Naive thymus-derived CD4-positive, alpha-beta T cell (primary cell): Measurements from ENCODE around the gene BTBD10. TPM values are rescaled to one million over a fixed set of nuclear protein-coding genes. Genes with fewer than 3 reads are reported as not detected.
A peak's percentile ranks its signal among the peaks of the same experiment; 100 is the strongest.

Experiments
- ATAC-seq: fragments of 150-1000 bp; cut with Tn5 transposase; 2 replicates; pipeline ENCODE4 v1.10.0; 2021; ENCODE audit warnings: mild to moderate bottlenecking, moderate library complexity
- CTCF ChIA-PET: fragments of 350-600 bp; sonication (Branson Sonifier 250); formaldehyde crosslinking; loops from one replicate; lab custom pipeline; 2021; ENCODE audit warnings: antibody characterized with exemption; lab: Charles Lee
- POLR2A ChIA-PET: fragments of 350-600 bp; sonication (Branson Sonifier 250); formaldehyde crosslinking; loops from one replicate; lab custom pipeline; 2021; ENCODE audit warnings: antibody characterized with exemption, inconsistent platforms; lab: Charles Lee
- DNase-seq, 9 donors: peaks; one replicate each; pipeline versions ENCODE4 v3.0.0 to v3.0.0-alpha.2; 2020 to 2022; ENCODE audit warnings: mixed read lengths in 1 of 9
- H3K27ac ChIP-seq: one replicate; pipeline ENCODE4 v1.7.0; 2013; ENCODE audit warnings: mild to moderate bottlenecking, low read depth, low read length, moderate library complexity
- H3K27me3 ChIP-seq, 2 donors: one replicate each; pipeline ENCODE4 v1.7.0; 2013; ENCODE audit warnings: low read length in 2 of 2, mild to moderate bottlenecking in 2 of 2, moderate library complexity in 2 of 2; ENCODE audit not compliant: control insufficient read depth in 2 of 2, insufficient read depth in 2 of 2
- H3K36me3 ChIP-seq, 3 experiments: 1 replicate in 2 of 3; 2 replicates in 1 of 3; pipeline ENCODE4 v1.7.0; 2013; ENCODE audit warnings: low read length in 3 of 3, mild to moderate bottlenecking in 3 of 3, moderate library complexity in 1 of 3; ENCODE audit not compliant: insufficient read depth in 3 of 3, control insufficient read depth in 2 of 3
- H3K4me1 ChIP-seq, 2 donors: one replicate each; pipeline ENCODE4 v1.7.0; 2013; ENCODE audit warnings: low read length in 2 of 2, mild to moderate bottlenecking in 2 of 2, moderate library complexity in 1 of 2; ENCODE audit not compliant: control insufficient read depth in 2 of 2, insufficient read depth in 2 of 2
- H3K4me3 ChIP-seq: 2 replicates; pipeline ENCODE4 v1.7.0; 2013; ENCODE audit warnings: mild to moderate bottlenecking, low read length
- H3K9me3 ChIP-seq, 3 experiments: 1 replicate in 2 of 3; 2 replicates in 1 of 3; pipeline ENCODE4 v1.7.0; 2013; ENCODE audit warnings: low read length in 3 of 3; ENCODE audit not compliant: control insufficient read depth in 2 of 3
- H3K27ac Mint-ChIP-seq, 9 donors: one replicate each; pipeline ENCODE4 v1.8.0; 2020 to 2022; ENCODE audit warnings: mixed read lengths in 9 of 9, mild to moderate bottlenecking in 8 of 9, moderate library complexity in 5 of 9, inconsistent platforms in 2 of 9
- H3K27me3 Mint-ChIP-seq, 5 donors: one replicate each; pipeline ENCODE4 v1.8.0; 2021 to 2022; ENCODE audit warnings: mixed read lengths in 5 of 5, mild to moderate bottlenecking in 1 of 5
- H3K36me3 Mint-ChIP-seq, 5 donors: one replicate each; pipeline ENCODE4 v1.8.0; 2020 to 2022; ENCODE audit warnings: mixed read lengths in 5 of 5, mild to moderate bottlenecking in 3 of 5, inconsistent platforms in 1 of 5
- H3K4me1 Mint-ChIP-seq, 7 donors: one replicate each; pipeline ENCODE4 v1.8.0; 2020 to 2022; ENCODE audit warnings: mixed read lengths in 7 of 7, mild to moderate bottlenecking in 3 of 7, inconsistent platforms in 1 of 7
- H3K4me3 Mint-ChIP-seq, 10 donors: one replicate each; pipeline ENCODE4 v1.8.0; 2020 to 2022; ENCODE audit warnings: mild to moderate bottlenecking in 10 of 10, mixed read lengths in 10 of 10, moderate library complexity in 6 of 10, inconsistent platforms in 2 of 10
- H3K9me3 Mint-ChIP-seq, 11 donors: one replicate each; pipeline ENCODE4 v1.8.0; 2020 to 2022; ENCODE audit warnings: mixed read lengths in 11 of 11, mild to moderate bottlenecking in 4 of 11, inconsistent platforms in 1 of 11, moderate library complexity in 1 of 11
- intact Hi-C, 2 donors: fragments of 100-400 bp; cut with micrococcal nuclease; formaldehyde crosslinking; loops; one replicate each; pipeline ENCODE4 v1.15.1; 2023
- polyA plus RNA-seq, 2 donors: library from polyadenylated mRNA; unstranded; fragments of 300-500 nt; fragmentation: Illumina TruSeq; gene quantifications; one replicate each; pipeline ENCODE4 v1.2.3, GENCODE V29; 2021
- total RNA-seq, 6 experiments: library from RNA in 5 of 6; stranded (reverse) in 5 of 6; gene quantifications; 1 replicate in 5 of 6; 2 replicates in 1 of 6; pipeline ENCODE4 v1.2.3 and lab custom pipeline; 2021 to 2026

Gene BTBD10
- total and polyA plus RNA-seq, 7 experiments from 2014 or later = 9.7 to 25.2 (median 16.3) TPM

DNA sequence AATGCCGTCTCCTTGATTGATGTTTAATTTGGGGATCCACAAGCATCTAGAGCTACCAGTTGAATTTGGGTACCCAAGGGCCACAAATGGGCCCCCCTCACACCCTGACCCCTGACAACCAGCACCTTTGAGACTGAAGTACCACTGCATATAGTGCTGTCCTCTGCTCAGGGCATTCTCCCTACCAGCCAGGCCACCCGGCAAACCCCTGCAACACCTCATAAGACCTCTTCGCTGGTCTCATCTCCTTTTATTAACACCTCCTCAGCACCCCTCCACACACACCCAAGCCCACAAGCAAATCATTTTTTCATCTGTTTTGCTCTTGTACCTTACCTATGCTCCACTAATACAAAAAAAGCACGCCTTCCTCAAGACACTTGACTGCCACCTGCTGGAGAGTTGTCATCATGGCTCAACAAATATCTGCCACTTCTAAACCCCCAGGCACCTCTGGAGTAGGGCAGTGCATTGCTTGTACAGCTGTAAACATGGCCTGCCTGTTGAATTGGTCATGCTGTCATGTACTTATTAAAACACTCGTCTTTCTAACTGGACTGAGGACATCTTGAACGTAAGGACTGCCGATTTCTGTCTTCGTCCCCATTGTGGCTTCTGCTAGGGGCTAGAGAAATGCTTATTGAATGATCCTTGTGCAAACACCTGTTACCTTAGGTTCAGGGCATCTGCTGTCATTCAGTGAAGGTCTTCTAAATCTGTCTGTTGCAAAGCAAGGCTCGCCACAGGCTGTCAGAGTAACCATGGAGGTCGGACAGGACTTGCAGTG is 118.9 kb downstream of the BTBD10 start:
- no peak overlapping the region for H3K4me3 Mint-ChIP-seq
- CTCF ChIA-PET = interaction anchor here (0.6 to 3.4 kb wide), 17 partner anchors 9 to 379 kb away, joined by 3 to 13 read pairs (median 4); no protein-coding TSS in a partner anchor
- no peak overlapping the region for H3K4me3 ChIP-seq

DNA sequence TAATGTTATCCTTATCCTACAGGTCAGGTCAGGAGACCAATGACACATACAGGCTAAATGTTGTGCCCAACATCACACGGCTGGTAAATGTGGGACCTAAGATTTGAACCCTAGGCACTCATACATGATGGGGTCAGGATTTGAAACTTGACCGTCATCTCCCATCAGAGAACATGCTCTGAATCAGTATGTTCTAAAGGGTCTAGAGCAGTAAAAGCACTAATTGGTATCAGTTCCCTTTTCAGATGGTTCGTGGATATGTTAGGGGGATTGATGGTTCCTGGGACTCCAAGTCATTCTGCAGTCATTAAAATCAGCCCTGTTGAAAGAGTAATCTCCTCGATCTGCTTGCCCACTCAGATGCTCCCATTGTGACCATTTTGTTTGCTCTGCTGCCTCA is 120.0 kb downstream of the BTBD10 start:
- DNase-seq = no peak
- CTCF ChIA-PET = interaction anchor here (0.7 to 3.4 kb wide), 10 partner anchors 13 to 1011 kb away, joined by 3 to 13 read pairs (median 4); no protein-coding TSS in a partner anchor
- peaks cover 44 to 86% (median 69%) of the 10 kb centered on the region in 7 donors for H3K4me1 Mint-ChIP-seq
- peak overlapping the region in 4 of 9 donors; percentile 21 to 44 (median 34) for H3K27ac Mint-ChIP-seq
- no peaks in the 10 kb centered on the region for H3K9me3 ChIP-seq
- H3K27me3 Mint-ChIP-seq = no peaks in the 10 kb centered on the region
- no peak overlapping the region for H3K27ac ChIP-seq
- H3K27me3 ChIP-seq = no peaks in the 10 kb centered on the region
- H3K36me3 ChIP-seq = peaks cover 0 to 8% (median 0%) of the 10 kb centered on the region in 3 experiments
- H3K36me3 Mint-ChIP-seq = peaks cover 0 to 6% (median 0%) of the 10 kb centered on the region in 5 donors
- intact Hi-C loops = loop anchor here in 1 of 2 donors (10.0 kb wide), 1 partner anchor 1008 kb away; no protein-coding TSS in a partner anchor
- no peaks in the 10 kb centered on the region for H3K9me3 Mint-ChIP-seq
- H3K4me3 ChIP-seq = no peak overlapping the region
- ATAC-seq = no peak
- H3K4me3 Mint-ChIP-seq = no peak overlapping the region
- H3K4me1 ChIP-seq = peaks cover 19 to 20% of the 10 kb centered on the region in 2 donors
- POLR2A ChIA-PET = no interaction called here

More for the DNA sequence above, 118.9 kb downstream of the BTBD10 start:
- H3K27ac ChIP-seq = no peak overlapping the region
- no peaks in the 10 kb centered on the region for H3K27me3 ChIP-seq
- POLR2A ChIA-PET = no interaction called here
- intact Hi-C loops = loop anchor here (1.0 to 10.0 kb wide), 7 partner anchors 9 to 1009 kb away; no protein-coding TSS in a partner anchor
- peaks cover 0 to 8% (median 0%) of the 10 kb centered on the region in 3 experiments for H3K36me3 ChIP-seq
- H3K36me3 Mint-ChIP-seq = peaks cover 0 to 6% (median 0%) of the 10 kb centered on the region in 5 donors
- H3K9me3 ChIP-seq = no peaks in the 10 kb centered on the region
- peaks cover 12 to 15% of the 10 kb centered on the region in 2 donors for H3K4me1 ChIP-seq
- peaks cover 41 to 82% (median 65%) of the 10 kb centered on the region in 7 donors for H3K4me1 Mint-ChIP-seq
- no peaks in the 10 kb centered on the region for H3K27me3 Mint-ChIP-seq
- H3K27ac Mint-ChIP-seq = peak overlapping the region in 6 of 9 donors; percentile 2 to 25 (median 10)
- H3K9me3 Mint-ChIP-seq = no peaks in the 10 kb centered on the region
- DNase-seq (peak; percentile 42 to 68 (median 62)), ATAC-seq (peak; percentile 79)

DNA sequence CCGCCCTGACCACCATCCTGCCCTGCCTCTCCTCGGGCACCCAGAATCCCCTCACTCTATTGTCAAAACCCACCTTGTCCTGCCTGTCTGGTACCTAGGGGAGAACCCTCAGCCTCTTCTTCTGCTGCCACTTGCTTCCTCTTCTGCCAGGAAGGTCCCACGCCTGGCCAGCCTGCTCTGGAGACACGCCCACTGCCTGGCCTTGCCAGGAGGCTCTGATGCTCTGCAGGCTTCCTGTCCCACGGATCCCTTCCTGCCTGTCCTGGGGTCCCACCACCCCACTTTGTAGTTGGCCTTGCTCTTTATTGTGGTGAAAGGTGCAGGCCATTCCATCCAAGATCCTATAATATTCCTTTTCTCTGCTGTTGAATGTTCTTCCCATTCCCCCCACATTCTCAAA is 122.0 kb downstream of the BTBD10 start:
- H3K36me3 Mint-ChIP-seq = peaks cover 0 to 6% (median 0%) of the 10 kb centered on the region in 5 donors

DNA sequence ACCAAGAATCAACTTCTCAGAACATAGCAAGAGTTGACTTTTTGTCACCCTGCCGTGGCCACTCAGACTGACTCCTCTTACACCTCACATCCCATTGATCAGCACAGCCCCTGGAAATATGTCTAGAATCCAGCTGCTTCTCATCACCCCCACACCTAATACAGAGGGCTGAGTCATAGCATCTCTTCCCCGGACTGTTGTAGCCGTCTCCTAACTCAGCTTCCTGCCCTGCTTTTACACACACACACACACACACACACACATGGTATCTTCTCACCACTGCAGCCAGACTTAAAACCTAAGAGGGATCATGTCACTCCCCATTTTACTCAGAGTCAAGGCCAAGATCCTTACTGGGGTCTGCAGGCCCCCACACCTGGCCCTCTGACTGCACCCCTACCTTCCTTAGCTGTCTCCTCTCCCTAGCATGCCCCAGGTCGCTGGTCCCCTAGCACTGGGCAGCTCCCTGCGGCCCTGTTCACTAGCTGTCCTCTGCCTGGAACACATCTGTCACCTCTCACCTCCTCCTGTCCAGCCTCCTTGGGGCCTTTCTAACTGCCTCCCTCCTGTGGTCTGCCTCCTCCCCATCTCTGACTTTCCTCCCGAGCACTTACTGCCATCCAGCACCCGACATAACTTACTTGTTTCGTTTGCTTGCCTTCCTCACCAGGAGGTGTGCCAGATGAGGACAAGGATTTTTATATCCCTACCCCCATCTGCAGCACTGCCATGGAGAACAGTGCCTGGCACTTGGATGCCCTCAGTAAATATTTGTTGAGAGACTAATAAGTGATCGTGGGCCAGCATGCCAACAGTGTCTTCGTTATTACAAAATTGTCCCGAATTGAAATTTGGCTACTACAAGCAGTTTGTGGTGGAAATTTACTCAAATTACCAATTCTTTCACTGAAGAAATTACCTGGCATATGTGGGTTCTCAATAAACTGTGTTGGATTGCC is 123.5 kb downstream of the BTBD10 start:
- ChIA-PET POLR2A (no interaction called here), CTCF (interaction anchor here (0.6 to 2.2 kb wide), 4 partner anchors 12 to 156 kb away, joined by 3 to 8 read pairs (median 4); no protein-coding TSS in a partner anchor)
- Histone ChIP-seq H3K4me1 (peaks cover 21 to 24% of the 10 kb centered on the region in 2 donors), H3K27ac (no peak overlapping the region), H3K36me3 (peaks cover 0 to 4% (median 0%) of the 10 kb centered on the region in 3 experiments), H3K9me3 (no peaks in the 10 kb centered on the region), H3K27me3 (no peaks in the 10 kb centered on the region), H3K4me3 (no peak overlapping the region)
- no peaks in the 10 kb centered on the region for H3K27me3 Mint-ChIP-seq
- intact Hi-C loops = loop anchor here (10.0 kb wide), 2 partner anchors 125 to 1005 kb away; partner anchors contain the start of gene BTBD10 (in 1 of the 2)
- ATAC-seq (peak; percentile 53), DNase-seq (peak in 3 of 9 donors; percentile 31 to 42 (median 36))
- peaks cover 0 to 6% (median 0%) of the 10 kb centered on the region in 5 donors for H3K36me3 Mint-ChIP-seq
- peaks cover 35 to 78% (median 70%) of the 10 kb centered on the region in 7 donors for H3K4me1 Mint-ChIP-seq
- H3K27ac Mint-ChIP-seq = peak overlapping the region; percentile 12 to 84 (median 79)
- no peaks in the 10 kb centered on the region for H3K9me3 Mint-ChIP-seq
- H3K4me3 Mint-ChIP-seq = peak overlapping the region; percentile 4 to 86 (median 48)

More for the DNA sequence above, 122.0 kb downstream of the BTBD10 start:
- POLR2A ChIA-PET = no interaction called here
- no peaks in the 10 kb centered on the region for H3K27me3 ChIP-seq
- H3K4me3 ChIP-seq = no peak overlapping the region
- intact Hi-C loops = loop anchor here in 1 of 2 donors (10.0 kb wide), 1 partner anchor 1006 kb away; no protein-coding TSS in a partner anchor
- H3K36me3 ChIP-seq = peaks cover 0 to 4% (median 0%) of the 10 kb centered on the region in 3 experiments
- peaks cover 37 to 82% (median 67%) of the 10 kb centered on the region in 7 donors for H3K4me1 Mint-ChIP-seq
- H3K27me3 Mint-ChIP-seq = no peaks in the 10 kb centered on the region
- DNase-seq = no peak
- no peak for ATAC-seq
- H3K27ac ChIP-seq = no peak overlapping the region
- H3K4me1 ChIP-seq = peaks cover 21 to 24% of the 10 kb centered on the region in 2 donors
- H3K9me3 Mint-ChIP-seq = no peaks in the 10 kb centered on the region
- H3K9me3 ChIP-seq = no peaks in the 10 kb centered on the region
- no peak overlapping the region for H3K4me3 Mint-ChIP-seq
- CTCF ChIA-PET = no interaction called here
- H3K27ac Mint-ChIP-seq = peak overlapping the region in 7 of 9 donors; percentile 29 to 87 (median 44)

DNA sequence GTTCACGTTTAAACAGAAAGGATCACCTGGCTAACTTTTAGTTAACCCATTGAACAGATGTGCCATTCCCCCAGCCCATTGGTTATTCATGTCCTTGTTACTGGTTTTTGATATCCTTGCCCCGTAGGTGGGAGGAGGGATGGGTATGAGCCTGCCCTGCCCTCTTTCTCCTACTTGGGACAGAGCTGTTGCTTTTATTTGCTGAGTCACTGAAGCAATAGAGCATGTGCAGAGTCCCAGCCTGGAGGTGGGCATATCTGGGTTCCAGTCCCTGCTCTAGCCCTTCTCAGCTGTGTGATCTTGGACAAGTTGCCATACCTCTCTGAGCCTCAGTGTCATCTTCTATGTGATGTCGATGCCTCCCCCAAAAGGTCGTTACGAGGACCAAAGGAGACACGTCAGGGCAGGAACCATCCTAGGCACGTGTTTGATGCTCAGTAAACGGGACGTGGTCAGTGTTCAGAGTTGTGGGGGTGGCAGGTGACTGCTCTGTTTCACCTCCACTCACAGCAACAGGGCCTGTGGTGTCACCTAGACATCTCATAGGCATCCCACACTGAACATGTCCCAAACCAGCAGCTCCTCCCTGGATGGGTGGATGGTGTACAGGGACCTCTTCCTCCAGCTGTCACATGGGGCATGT is 124.5 kb downstream of the BTBD10 start:
- peaks cover 0 to 6% (median 0%) of the 10 kb centered on the region in 5 donors for H3K36me3 Mint-ChIP-seq
- H3K36me3 ChIP-seq = peaks cover 0 to 4% (median 0%) of the 10 kb centered on the region in 3 experiments

More for the DNA sequence above, 124.5 kb downstream of the BTBD10 start:
- H3K9me3 ChIP-seq = no peaks in the 10 kb centered on the region
- DNase-seq (peak in 1 of 9 donors; percentile 32), ATAC-seq (no peak)
- H3K4me1 Mint-ChIP-seq = peaks cover 32 to 81% (median 74%) of the 10 kb centered on the region in 7 donors
- H3K27me3 Mint-ChIP-seq = no peaks in the 10 kb centered on the region
- peaks cover 21 to 31% of the 10 kb centered on the region in 2 donors for H3K4me1 ChIP-seq
- H3K27ac Mint-ChIP-seq = peak overlapping the region; percentile 12 to 84 (median 79)
- H3K27ac ChIP-seq = no peak overlapping the region
- intact Hi-C loops = loop anchor here in 1 of 2 donors (1.0 to 10.0 kb wide), 3 partner anchors 19 to 126 kb away; partner anchors contain the start of genes BMAL1 and BTBD10
- H3K9me3 Mint-ChIP-seq = no peaks in the 10 kb centered on the region
- CTCF ChIA-PET = interaction anchor here (0.6 to 2.2 kb wide), 5 partner anchors 12 to 155 kb away, joined by 3 to 8 read pairs (median 3); no protein-coding TSS in a partner anchor
- peak overlapping the region in 9 of 10 donors; percentile 4 to 86 (median 68) for H3K4me3 Mint-ChIP-seq
- POLR2A ChIA-PET = no interaction called here
- H3K4me3 ChIP-seq = no peak overlapping the region
- H3K27me3 ChIP-seq = no peaks in the 10 kb centered on the region
